HG03469 (cell line): ENCODE measurements around the gene BRDT.
"Not testable (repeated sequence)": the region's sequence is repeated elsewhere in the genome, so short reads cannot be mapped to it uniquely, and the experiment has no call there.

Source experiments
- ATAC-seq: cut with Tn5 transposase; IDR thresholded peaks from one replicate; pipeline ENCODE4 v1.9.1; 2021; ENCODE audit warnings: mild to moderate bottlenecking, moderate library complexity, moderate number of reproducible peaks; ENCODE audit not compliant: unreplicated experiment

Gene BRDT

DNA sequence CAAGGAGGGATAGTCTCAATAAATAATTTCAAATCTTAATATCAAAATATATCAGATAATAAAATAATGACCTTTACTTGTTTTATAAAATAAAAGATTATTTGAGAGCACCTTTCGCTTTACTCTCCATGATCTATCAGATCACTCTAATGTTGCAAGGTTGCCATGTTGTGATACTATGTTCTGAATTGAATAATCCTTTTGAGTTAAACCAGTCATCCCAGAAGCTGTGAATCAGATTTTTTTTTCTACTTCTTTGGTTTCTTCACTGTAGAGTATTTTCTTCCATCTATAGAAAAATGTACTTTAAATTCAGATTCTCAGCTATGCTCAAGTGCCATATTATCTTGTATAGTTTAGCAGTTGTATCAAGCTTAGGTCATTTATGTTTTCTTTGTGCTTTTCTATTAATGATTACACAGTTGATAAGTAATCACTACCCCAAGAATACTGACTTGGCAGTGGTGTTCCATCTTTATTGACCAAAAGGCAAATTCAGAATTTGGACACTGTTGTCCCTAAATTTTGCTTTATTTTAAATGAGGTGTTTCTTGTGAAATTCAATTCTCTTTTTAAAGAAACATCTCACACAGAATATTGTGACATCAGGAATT lies 32.9 kb downstream of the BRDT start:
- ATAC-seq, result no peak

DNA sequence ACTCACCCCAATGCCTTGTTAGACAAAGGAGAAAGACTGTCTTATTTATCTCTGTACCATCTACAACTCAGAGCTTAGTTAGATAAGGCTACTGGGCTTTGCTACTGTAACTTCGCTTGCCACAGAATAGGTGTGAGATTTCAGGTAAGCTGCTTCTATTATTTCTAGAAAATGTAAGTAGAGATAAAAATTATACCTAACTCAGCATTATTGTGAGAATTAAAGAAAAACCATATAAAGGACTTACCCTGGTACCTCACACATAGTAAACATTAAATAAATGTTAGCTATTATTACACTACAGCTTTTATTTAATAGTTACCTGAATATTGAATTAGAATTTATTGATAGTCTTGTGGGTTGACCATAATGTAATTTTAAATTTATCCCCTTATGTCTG lies 44.1 kb downstream of the BRDT start:
- ATAC-seq, result no peak

DNA sequence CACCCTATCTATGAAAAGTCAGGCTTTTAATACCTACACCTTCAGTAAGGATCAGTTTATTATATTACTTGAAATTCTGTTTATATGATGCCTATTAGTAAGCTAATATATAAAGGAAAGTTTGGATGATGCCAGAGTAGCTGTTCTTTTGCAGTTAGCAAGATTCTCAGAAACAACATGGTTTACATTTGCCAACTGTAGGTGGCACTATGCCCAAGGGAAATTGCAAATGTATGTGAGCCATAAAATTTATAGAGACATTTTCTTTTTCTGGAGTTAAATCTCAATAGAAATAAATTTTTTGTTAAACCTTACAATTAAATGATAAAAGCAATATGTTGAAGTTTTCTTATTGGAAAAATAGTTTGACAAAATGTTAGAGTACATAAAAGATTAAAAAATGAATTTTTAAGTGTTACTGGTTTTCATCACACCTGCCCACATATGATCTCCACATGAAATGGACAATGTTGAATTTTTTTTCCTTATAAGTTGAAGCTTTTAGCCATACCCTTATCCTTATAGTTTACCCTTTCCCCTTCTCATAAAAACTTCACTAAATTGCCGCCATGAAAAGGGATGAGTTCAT lies 48.5 kb downstream of the BRDT start:
- no peak for ATAC-seq

DNA sequence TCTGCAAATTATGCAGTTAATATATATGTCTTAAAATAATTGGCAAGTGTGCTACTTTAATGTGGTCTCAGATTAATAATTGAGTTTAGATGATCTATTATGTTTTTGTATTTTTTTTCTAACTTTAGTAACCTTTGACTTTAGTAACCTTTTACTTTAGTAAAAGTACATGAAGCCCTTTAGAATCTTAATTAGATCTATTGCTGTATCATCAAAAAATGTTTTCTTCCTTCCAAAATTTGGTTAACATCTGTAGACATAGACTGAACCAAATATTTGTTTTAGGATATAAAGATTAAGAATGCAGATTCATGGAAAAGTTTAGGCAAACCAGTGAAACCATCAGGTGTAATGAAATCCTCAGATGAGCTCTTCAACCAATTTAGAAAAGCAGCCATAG lies 54.9 kb downstream of the BRDT start:
- ATAC-seq, result no peak

DNA sequence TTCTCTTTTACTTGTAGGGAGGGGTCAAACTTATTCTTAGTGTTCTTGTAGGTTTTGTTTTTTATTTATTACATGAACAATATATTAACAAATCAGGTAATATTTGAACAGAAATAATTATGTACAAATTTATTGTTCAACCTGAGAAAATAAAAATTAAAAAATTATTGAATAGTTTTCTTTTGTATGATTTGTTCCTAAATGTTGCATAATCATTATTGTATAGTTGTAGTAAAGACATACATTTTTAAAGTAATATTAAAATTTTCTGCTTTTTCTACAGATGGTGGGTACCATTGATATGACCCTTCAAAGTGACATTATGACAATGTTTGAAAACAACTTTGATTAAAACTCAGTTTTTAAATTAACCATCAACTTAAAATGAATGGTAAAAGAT lies 64.7 kb downstream of the BRDT start:
- ATAC-seq, result no peak

DNA sequence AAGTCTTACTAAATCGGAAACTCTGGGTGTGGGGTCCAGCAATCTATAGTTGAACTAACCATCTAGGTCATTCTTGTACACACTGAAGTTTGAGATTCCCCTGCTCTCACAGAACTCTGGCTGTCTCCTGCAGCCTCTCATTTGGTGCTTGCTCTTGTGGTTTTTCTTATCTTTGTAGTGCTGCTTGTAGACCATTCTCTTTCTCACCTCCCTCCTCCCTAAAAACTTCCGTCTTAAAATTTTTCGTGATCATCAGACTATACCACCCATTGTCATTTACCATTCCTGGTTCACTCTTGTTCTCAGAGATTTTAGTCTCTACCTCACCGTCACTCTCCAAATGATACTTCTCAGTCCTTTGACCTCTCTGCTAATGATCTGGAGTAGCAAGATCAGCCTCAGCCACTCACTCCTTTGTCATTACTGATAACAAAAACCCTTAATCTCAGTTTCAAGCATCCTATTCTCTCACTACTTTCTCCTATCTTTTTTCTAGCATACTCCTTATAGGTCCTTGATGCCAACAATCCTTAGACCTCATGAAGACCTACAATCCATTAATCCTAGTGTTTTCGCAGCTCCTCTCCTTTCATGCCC lies 67.6 kb downstream of the BRDT start:
- ATAC-seq, result no peak

DNA sequence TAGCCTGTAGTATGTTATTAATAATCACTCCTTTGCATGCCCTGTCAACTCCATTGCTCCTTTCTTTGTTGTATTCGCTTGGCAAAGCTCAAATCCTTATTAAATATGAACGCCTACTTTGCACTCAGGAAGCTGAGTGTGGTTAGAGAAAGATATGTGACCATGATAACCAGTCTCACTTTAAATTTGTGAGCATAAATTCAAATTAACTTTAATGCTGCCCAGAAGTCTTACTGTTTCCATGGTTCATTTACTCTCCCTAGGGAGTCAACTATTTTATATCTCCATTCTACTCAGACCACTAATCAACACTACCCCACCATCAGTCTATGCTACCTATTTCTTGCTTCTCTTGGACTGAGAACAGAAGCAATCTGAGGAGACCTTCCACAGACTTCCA lies 68.5 kb downstream of the BRDT start:
- ATAC-seq, result no peak

DNA sequence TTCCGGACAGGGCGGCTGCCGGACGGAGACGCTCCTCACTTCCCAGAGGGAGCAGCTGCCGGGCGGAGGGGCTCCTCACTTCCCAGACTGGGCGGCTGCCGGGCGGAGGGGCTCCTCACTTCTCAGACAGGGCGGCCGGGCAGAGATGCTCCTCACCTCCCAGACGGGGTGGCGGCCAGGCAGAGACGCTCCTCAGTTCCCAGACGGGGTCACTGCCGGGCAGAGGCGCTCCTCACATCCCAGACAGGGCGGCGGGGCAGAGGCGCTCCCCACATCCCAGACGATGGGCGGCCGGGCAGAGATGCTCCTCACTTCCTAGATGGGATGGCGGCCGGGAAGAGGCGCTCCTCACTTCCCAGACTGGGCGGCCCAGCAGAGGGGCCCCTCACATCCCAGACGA lies 76.8 kb downstream of the BRDT start:
- ATAC-seq, result not testable (repeated sequence)

DNA sequence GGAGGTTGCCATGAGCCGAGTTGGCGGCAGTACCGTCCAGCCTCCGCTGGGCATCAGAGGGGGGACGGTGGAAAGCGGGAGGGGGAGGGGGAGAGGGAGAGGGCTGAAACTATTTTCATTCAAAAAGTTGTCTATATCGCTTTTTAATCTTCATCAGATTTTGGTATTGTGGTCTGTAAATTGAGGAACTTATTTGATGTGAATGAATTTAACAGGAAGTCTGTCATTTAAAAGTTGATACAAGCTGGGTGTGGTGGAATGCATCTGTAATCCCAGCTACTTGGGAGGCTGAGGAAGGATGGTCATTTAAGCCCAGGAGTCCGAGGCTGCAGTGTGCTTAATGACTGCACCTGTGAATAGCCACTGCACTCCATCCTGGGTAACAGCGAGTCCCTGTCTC lies 77.6 kb downstream of the BRDT start:
- ATAC-seq, result no peak

DNA sequence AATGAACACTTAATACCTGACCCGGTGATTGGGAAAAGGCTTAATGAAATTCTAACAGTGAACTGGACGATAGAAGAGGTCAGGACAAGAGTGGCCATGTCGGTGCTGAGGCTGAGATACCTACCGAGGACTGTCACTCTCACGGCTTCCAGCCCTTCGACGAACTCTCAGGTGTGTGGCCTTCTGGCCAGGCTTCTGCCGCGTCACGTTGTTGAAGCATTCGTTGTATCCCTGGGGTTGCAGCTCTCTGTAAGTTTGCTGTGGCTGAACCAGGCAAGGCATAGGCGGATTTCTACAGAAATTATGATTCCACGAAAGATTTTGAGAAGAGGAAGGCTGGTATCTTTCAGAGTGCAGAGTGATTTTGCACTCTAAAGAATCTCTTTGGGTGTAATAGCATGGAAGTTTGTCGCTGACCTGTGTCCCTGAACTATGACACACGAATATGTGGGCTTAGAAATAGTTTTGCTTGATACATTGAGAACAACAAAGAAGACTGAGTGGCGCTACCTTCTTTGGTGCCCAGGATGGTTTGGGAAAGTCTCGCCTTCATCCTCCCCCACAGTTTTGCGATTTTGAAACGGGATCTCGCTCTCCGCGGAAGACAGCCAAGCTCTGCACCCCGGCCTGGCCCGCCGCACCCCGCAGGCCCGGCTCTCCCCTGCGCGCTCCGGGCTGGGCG lies 80.2 kb downstream of the BRDT start:
- no peak for ATAC-seq

DNA sequence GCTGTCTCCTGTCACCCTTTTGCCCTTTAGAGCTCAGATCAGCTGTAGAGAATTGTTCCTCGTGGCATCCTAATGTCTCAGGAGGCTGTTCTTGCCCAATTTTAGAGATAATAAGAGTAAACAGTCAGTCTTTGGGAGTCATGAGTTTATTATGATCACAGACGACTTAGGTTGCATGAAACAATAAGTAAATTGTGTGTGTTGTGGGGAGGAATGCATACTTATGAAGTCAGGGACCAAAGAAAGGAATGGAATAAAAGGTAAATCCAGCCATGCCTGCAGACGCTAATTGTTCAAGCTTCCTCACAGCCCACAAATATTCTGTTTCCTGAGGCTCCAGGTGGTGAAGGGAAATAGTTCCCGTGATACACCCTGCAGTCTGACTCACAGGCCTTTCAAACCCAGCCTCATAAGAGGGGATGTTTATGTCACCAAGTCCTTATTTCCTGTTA lies 81.5 kb downstream of the BRDT start:
- ATAC-seq, result no peak

DNA sequence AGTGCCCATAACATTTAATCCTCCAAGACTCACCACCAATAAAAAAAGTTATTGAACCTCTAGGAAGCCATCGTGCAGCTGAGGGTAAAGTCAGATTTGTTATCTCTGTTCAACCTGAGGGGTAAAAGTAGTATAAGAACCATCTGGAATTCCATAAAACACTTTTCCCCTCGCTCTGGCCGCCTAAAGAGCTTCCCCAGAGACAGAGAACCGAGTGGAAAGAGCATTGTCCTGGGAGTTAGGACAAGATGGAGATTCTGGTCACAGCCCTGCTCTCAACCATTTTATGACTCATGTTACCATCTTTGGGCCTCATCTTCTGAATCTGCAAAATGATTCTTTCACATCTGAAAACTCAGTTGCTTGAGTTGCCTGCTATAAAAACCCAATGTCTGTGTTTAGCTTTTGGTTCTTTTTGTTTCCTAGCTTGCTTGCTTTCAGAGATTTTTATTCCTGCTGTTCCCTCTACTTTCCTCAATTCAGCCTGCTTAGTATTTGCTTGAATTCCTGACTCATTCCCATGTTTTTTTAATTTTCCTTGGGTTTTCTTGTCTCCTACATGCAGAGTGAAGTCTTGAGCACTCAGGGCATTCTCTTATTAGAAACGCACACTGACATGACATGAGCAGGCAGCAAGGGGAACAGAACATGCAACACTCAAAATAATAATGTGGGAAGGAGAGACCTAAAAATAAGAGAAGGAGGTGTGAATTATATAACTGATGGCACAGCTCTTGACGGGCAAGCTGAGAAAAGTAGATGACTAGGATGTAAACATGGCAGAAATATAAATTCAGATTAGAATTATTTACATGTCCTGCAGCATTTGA lies 82.3 kb downstream of the BRDT start:
- ATAC-seq, result no peak

DNA sequence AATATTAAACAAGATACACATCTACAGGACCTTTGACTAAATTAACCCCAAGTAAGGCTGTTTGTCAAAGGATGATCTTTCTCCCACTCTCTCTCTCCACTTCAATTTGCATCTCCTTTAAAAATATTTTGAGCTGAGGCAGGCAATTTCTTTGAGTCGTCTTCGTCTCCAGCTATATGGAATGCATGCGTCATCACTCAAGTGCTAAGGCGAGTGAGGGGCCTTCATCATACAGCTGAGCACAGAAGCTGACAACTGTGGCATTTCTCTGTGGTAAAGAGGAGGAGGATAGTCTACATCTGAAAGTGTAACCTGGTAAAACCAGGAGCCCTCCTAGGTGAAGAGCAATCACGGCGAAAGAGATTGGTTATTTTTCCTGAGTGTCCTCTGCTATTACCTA lies 88.2 kb downstream of the BRDT start:
- ATAC-seq, result no peak

DNA sequence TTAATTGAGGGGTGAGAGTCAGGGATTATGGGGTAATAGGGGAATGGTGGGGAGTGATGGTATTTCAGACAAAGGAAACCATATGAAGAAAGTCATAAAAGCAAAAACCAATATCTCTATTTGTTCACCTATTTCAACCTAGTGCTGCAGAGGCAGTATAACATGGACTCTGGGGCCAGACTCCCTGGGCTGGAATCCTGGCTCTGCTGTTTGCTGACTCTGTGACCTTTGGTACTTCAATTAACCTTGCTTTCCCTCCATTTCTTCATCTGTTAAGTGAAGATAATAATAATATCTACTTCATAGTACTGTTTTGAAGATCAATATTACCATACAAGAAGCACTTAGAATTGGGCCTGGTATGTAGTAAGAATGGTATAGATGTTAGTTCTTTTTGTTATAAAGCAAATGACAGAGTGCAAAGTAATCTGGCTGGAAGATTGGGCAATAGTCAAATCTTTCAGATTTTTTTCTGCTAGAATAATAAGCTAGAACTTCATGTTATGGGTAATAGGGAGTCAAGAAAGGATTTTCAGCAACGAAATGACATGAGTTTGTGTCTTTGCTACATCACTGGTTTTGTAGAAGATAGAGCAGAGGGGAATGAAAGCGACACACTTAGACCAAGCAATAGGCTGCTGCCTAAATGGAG lies 89.6 kb downstream of the BRDT start:
- no peak for ATAC-seq

DNA sequence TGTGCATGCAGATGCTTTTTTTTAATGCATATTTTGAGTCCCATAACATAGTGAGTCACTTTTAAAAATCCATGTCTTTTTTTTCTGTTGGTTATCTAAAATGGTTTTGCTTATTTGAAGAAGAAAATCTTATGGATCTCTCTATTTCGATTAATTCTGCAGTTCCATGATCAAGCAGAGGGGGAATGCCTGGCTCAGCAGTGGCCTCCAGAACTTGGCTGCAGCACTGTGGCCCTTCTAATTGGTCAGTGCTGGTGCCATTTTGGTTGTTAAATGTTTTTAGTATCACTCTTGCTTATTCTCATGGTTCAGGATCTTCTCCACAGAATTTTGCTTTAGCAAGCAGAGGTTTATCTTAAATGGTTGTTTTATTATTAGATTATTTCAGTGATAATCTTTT lies 91.8 kb downstream of the BRDT start:
- no peak for ATAC-seq

DNA sequence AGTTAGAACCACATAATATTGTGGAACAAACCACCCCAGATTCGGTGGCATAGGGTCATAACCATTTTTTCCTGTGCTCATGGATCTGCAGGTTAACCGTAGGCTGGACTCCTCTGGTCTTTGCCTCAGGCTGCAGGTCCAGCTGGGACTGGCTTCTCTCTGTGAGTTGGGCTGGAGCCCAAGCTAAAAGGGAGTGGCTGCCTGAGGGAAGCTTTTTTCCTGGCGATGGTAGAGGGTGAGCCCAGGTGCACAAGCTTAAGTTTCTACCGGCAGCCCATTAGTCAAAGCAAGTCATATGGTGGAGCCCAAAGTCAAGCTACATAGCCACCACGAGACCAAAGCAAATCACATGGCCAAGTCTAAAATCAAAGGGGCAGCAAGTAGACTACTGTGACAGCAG lies 94.4 kb downstream of the BRDT start:
- ATAC-seq, result no peak

DNA sequence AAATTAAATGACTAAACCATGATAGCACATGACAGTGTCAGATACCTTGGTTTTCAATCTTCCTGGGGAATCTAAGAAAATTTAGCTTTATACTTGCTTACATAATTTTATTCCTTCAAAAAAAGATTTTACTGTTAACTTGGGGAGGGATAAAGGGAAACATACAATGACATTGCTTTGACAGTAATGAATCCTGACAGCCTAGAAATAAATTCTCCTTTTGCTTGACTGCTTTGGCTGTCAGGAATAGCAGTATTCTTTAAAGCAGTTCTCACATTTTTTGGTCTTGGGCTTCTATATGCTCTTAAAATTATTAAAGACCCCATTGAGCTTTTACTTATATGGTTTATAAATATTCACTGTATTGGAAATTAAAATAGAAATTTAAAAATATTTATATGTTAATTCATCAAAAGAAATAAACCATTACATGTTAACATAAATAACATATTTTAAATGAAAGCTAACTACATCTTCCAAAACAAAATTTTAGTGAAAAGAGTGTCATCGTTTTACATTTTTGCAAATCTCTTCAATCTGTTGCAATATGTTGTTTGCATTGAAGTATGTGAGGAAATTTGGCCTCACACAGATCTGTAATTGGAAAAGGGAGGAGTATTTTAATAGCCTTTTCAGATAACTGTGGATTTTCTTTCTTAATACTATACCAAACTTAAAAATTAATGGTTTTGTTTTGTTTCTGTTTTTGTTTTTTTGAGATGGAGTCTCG lies 96.7 kb downstream of the BRDT start:
- ATAC-seq, result no peak

DNA sequence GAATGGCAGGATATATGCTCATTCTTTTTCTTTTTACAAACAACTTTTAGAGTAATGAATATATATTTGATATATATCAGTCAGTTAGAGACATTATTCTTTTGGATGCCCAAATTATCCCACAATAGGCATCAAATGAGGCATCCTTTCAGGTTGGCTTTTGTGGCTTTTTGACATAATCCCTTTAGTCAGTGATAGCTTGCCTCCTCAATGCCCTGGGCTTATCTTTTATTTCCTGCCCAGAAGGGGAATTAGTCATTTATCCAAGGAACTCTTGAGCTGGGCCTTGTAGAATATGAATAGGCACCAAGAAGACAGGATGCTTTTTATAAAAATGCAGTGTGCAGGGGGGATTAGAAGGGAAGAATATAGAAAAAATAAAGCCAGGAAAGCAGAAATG lies 102.7 kb downstream of the BRDT start:
- ATAC-seq, result no peak
